GM18907 (cell line): ENCODE results near the gene HOXC6.

ENCODE experiments used
- ATAC-seq: cut with Tn5 transposase; IDR thresholded peaks from one replicate; pipeline ENCODE4 v1.9.1; 2021; ENCODE audit warnings: mild to moderate bottlenecking, moderate library complexity; ENCODE audit not compliant: unreplicated experiment

HOXC6 gene

DNA sequence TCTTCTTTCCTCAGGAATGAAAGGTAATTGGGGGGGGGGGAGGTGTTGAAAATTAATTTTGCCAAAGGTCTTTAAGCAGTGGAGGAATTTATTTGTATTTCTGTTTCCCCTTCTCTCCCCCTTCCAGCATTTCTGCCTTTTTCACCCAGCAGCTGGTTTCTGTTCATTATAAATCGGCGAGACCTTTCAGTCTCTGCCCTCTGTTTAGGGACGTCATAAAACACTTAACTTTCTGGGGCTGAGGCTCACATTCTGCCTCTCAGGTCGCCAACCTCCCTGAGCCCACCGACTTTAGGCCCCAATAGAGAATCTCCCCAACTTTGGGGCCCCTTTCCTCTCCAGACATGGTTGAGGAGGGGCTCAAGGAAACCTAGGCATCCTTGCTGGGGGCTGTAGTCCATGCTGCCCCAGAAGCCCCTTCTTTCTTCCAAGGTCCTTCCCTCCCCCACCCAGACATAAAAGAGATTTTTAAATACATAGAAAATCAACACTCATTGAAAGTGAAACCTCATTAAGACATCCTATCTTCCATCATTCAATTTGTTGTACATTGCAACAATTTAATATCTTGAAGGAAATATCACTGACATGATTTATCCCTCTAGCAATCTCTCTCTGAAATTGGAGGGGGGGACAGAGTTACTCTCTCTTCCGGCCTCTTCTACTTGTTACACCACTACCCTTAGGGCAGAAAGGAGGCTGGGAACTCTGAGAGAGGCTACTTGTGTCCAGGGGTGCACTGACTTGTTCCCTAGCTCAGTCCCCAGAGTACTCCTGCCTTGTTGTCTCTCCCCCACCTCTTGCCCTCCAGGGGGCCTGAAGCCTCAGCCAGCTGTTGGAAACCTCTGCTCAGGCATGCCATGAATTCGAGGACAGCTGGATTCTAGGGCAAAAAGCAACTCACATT is 2.5 kb upstream of the HOXC6 start:
- no peak for ATAC-seq

DNA sequence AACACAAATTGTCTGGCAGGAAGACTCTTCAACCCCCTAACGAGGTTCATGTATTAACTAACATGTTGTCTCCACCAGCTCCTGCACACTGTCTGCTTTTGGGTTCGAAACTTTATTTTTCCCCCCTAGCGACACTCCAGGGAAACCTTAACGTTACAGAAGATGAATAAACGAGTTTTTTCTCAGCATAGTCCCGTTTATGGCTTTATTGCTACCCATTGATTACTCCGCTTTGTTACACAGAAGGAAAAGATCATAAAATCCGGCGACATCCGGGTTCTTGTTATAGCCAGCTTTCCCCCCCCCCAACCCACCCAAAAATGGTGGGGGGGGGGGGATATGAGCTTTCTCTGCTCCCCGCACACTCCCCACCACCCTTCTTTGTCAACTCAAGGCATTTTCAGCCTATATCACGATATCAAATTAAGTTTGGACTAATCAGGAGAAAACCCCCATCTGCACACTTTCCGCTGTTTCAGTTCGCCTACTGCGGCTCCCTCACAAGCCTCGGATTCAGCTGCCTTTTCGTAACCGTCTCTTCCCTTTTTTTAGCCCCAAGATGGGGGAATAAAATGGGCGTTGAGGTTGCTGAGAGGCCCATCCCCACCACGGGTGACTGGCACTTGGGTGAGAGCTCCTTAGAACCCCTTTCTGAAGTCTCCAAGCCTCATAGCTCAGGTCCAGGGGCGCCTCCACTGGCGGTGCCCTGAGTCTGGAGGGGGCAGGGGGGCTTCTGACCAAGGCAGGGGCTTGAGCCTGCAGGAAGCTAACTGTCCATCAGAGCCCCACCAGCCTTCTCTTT is 1.4 kb upstream of the HOXC6 start:
- ATAC-seq: no peak

DNA sequence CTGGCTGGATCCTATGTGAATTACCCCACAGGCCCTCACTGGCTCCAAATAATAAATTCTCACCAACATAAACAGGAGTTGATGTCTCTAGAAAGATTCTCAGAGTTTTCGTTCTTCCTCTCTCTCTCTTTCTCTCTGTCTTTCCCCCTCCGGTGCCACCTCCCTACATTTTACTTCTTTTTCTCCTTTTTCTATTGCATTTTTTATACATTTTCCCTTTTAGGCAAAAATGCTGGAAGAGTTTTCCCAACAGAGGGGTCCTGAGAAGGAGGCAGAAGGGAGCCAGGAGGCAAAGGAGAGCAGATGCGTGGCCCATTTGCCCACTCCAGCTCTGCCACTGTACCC is 826 bp upstream of the HOXC6 start:
- ATAC-seq: no peak

DNA sequence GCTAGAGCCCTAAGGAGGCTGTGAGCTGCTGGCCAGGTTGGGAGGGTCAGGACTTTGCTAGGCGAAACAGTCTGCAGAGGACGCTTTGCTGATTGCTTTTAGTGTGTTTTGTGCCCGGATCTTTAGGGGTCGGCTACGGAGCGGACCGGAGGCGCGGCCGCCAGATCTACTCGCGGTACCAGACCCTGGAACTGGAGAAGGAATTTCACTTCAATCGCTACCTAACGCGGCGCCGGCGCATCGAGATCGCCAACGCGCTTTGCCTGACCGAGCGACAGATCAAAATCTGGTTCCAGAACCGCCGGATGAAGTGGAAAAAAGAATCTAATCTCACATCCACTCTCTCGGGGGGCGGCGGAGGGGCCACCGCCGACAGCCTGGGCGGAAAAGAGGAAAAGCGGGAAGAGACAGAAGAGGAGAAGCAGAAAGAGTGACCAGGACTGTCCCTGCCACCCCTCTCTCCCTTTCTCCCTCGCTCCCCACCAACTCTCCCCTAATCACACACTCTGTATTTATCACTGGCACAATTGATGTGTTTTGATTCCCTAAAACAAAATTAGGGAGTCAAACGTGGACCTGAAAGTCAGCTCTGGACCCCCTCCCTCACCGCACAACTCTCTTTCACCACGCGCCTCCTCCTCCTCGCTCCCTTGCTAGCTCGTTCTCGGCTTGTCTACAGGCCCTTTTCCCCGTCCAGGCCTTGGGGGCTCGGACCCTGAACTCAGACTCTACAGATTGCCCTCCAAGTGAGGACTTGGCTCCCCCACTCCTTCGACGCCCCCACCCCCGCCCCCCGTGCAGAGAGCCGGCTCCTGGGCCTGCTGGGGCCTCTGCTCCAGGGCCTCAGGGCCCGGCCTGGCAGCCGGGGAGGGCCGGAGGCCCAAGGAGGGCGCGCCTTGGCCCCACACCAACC is 1.5 kb downstream of the HOXC6 start:
- ATAC-seq: no peak

DNA sequence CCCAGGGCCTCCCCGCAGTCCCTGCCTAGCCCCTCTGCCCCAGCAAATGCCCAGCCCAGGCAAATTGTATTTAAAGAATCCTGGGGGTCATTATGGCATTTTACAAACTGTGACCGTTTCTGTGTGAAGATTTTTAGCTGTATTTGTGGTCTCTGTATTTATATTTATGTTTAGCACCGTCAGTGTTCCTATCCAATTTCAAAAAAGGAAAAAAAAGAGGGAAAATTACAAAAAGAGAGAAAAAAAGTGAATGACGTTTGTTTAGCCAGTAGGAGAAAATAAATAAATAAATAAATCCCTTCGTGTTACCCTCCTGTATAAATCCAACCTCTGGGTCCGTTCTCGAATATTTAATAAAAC is 2.2 kb downstream of the HOXC6 start:
- ATAC-seq: no peak

DNA sequence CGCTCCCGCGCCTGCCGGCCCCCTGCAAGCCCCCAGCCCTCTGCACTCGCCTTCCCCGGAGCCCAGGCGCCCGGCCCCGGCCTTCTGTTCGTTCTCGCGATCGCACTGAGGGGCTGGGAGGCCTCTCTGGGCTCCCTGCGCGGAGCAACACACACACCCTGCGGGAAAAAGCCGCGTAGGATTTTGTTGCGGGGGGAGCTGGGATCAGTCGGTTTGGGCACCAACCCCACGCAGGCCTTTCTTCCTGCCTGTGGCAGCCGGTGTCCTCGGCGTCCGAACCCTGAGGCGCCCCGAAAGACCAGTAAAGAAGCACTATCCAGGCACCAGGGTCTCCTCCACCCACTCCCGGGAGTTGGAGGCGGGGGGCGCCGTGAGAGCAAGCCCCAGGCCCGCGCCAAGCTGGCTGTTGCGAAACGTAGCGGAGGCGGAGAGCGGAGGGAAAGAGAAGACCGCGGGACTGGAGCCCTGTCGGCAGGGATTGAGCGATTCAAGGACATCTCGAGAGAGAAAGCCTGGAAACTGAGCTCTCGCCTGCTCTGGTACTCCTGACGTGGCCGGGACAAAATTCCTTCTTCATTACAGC is 2.7 kb downstream of the HOXC6 start:
- no peak for ATAC-seq

DNA sequence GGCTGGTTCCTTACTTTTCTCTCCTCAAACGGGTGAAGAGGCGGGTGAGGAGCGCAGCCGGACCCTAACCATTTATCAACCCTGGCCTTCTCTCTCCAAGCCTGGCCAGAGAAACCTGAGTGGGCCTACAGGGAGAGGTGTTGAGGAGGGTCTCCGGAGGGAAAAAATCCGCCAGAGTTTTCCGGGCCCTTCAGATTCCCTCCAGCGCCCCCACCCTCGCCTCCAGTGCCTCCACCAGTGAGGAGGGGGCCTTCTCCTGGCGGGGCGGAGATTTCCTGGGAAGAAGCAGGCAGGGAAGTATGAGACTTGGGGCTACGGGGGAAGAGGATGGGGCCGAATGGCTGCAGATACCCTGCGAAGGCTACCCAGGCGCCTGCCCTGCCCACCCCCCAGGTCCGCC is 3.2 kb downstream of the HOXC6 start:
- ATAC-seq: no peak

DNA sequence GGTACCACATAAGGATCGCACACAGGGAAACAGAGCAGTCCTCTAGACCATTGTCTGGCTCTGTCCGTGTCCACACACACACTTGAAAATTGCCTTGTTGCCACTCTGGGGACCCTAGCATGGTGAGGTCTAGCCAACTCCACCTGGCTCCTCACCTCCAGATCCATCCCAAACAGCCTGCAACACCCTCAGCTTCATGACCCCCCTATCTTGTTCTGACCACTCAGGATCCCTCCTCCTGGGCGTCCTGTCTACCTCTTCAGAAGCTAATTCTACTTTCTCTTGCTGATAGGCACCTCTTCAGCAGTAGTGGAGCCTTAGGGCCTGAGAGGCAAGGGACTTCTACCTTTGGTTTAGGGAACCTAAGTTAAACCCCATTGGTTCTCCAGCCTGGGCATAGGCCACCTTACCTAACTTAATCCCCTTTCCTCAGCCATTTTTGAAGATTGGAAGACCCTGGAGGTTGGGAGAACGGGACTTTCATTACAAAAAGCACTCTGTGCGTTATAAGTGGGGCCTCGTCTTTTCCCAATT is 3.9 kb downstream of the HOXC6 start:
- no peak for ATAC-seq

DNA sequence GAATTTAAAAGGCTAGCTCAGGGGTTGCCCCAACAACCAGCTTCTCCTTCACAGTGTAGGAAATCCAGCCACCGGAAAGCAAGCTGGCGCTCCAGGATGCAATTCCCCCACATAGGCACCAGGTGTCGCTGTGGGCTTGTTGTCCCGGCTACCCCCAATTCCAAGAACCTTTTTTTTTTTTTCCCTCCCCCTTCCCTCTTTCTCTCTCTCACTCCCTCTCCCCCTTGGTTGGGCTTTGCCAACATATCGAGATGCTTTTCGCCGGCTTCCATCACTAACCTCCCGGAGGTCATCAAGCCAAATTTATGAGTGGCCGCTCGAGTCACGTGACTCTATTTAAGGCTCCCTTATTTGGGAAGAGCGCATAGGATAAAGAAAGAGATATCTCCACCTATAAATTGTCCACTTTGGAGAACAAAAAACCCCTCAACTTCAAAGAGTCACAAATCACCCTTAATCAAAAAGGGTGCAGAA is 4.4 kb downstream of the HOXC6 start, which contains the start of gene HOXC5:
TSS of gene HOXC5 (plus strand) at position 424 of the 474 bp plus-strand sequence. CDS start 73 bp downstream, outside the sequence.
- ATAC-seq: no peak

DNA sequence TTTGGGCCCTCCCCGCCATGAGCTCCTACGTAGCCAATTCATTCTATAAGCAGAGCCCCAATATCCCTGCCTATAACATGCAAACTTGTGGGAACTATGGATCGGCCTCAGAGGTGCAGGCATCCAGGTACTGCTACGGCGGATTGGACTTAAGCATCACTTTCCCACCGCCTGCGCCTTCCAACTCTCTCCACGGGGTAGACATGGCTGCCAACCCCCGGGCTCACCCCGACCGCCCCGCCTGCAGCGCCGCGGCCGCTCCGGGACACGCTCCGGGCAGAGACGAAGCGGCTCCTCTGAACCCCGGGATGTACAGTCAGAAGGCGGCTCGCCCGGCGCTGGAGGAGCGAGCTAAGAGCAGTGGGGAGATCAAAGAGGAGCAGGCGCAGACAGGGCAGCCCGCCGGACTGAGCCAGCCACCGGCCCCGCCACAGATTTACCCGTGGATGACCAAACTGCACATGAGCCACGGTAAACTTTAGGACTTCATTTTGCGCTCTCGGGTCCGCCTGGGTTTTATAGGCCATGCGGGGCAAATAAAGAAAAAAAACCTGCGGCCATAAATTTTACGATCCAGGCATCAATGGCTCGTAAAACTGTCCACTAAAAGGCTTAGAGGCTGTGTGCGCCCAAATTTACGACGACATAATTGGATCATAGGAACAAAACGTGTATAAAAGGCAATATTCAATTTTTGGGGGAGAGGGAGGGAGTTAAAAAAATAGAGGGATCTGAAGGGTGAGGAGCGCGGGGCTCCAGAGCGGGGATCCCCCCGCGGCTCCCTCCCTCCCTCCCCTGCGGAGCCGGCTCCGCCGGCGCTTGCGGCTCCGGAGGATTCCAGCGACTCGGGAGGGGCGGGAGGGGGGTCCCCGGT is 5.1 kb downstream of the HOXC6 start:
- ATAC-seq: no peak

DNA sequence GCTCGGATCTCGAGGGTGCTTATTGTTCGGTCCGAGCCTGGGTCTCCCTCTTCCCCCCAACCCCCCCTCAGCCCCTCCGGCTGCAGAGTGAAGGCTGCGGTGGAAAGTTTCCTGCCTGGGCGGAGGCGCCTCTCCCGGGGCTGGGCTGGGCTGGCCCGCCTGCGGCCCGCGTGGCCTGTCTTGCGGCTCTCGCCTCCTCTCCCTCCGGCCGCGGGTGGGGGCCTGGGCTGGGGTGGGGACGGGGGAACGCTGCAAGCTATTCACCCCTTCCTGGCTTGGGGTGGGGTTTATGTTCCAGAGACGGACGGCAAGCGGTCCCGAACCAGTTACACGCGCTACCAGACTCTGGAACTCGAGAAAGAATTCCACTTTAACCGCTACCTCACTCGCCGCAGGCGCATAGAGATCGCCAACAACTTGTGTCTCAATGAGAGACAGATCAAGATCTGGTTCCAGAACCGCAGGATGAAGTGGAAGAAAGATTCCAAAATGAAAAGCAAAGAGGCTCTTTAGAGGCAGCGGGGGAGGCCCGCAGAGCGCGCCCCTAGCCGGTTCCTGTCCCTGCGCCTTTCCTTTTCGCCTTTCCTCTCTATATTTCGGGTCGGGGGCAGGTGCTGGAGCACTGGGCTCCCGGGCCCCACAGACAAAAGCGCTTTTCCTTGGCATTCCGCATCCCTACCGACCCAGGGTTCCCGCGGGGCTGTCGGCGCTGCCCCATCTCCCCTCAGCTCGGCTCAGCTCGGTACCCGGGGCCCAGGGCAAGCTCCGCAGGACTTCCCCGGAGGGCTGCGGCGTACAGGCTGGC is 5.9 kb downstream of the HOXC6 start:
- no peak for ATAC-seq

DNA sequence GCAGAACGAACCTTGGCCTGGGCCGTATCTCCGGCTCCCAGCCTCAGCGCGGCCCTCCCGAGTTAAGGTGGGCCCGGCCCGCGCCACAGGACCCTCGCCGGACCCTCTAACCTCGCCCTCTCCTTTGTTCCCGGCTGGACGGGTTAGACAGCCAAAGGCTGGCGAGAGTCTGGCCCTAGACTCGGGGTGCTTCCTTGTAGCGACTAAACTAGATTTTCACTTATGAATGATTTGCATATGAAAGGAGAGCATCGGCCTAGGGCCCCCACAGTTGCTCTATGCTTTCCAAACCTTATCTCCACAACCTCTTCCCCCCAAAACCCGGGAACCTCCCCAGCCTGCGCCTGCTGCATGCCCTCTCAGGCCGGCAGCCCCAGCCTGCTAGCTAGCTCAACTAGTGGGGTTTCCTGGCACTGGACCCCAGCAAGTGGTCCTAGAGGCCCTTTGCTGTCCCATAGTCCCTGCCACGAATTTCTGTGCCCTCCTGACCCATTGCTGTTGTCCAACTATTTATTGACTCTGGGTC is 6.6 kb downstream of the HOXC6 start:
- no peak for ATAC-seq

DNA sequence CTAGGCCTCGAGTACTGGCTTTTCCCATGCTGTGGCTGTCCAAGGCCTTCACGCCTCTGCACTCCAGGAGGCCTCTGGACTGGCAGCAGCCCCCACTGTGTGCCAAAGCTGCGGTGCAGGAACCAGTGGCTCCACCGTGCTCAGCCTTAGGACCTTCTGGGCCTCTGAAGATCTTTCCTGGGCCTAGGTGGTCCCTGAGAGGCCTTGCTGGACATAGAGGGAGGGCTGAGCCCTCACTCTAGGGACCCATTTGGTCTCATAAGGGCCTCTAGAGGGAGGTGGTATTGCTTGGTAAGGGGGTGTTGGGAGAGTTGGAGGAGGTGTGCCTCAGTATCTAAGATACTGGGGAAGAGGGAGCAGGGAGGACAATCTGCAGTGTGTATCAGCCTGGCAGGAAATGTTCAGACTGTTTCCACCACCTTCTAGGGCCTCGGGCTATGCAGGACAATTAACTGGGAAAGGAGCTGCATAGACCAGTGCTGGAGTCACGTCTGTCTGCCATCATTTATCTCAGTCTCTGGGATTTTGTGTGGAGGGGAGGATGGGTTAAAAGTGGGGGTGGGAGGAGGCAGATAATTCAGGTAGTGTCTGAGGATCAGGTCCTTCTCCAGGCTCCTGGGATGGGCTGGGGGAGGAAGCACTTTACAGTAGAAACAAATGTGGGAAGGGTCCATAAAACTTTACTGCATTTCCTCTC is 7.5 kb downstream of the HOXC6 start:
- ATAC-seq: no peak

DNA sequence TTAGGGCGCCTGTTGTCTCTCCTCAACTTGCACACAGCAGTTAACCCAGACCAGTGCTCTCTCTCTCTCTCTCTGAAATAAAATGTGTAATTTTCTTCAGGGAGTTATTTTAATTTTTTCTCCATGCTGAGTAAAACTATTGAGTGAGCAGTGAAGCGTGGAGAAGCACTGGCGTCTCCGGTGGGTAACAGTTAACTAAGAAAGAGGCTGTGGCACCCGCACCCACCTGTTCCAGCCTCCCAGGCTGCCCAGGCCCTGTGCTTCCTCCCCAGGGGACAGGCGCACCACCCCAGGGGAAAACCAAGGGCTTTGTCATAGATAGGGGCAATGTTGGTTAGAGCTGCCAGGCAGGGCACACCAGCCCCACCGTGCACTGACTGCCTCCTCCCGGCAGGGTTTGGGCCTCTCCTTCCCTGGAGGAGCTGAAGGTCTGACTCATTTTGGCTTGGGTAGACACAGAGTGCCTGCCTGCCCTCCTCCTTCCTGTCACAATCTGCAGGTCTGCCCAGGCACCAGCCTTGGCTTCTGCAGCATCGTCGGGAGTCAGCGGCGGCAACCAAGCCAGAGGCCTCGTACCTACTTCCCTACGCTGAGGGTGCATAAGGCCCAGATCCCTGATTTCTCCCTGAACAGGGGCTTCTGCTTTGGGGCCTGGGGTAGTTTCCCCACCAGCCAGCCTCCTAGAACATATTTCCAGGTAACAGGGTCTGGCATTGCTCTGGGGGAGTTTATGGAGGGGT is 8.6 kb downstream of the HOXC6 start:
- peak; percentile 65 for ATAC-seq

DNA sequence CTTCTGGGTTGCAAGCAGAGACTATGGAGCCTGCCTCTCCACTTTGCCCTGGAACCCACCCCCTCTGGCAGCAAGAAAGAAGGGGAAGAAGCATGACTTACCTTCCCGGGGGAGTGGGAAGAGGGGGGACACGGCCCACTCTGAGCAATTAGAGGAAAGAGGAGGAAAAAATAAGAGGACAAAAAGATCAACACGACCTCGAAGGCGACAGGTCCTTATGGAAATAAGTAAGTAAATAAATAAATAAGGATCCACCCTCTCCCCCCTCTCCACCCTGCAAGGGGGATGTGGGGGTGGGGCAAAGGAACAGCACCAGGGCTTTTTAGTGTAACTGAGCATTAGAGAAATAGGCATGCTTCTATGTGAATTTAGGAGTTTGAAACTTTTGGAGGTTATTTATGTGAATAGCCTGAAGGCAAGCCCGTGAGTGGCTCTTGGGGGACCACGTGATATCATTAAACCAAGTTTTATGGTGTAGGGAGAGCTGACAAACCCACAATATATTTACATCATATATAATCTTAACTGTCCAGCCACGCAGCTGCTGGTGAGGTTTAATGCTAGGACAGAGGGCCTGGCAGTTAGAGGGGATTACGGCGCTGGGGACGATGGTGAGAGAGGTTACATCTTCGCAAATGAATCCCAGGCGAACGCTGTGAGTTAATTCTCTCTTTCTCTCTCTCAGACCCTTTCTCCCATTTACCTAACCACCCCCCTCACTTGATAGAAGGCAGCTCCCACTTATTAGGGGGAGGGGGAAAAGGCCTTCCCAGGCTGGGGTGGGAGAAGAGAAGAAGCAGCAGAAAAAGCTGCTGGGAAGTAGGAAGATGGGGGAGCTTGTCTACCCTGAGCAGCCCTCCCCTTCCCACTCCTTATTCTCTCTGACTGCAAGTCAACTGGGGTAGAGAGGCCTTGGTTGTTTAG is 9.4 kb downstream of the HOXC6 start:
- ATAC-seq: no peak

DNA sequence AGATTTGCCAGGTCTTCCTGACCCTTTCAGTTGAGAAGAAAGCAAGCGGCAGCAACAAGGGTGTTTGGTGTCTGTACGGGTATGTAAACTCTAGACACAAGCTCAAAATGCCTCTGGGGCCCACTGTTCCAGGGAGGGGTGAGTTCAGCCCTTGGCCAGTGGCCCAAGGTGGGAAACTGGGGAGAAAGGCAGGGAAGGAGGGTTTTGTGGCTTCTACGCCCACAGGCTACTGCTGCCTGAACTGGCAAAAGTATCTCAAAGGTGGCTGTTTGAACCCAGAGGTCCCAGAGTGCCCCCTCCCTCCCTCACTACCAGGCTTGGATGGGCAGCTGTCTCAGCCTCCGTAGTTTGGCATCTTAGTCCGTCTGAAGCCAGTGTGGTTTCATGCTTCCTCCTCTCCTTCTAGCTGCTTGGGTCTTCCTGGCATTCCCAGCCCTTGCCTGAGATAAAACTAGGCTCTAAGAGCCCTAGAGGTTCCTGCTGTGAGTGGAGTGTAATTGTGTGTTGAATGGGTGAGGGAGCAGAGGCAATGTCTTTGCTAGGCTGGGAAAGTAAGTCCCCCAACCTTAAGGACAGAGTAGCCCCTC is 10.1 kb downstream of the HOXC6 start:
- ATAC-seq: no peak
